ENCODE results near the gene APP.

Gene APP

DNA sequence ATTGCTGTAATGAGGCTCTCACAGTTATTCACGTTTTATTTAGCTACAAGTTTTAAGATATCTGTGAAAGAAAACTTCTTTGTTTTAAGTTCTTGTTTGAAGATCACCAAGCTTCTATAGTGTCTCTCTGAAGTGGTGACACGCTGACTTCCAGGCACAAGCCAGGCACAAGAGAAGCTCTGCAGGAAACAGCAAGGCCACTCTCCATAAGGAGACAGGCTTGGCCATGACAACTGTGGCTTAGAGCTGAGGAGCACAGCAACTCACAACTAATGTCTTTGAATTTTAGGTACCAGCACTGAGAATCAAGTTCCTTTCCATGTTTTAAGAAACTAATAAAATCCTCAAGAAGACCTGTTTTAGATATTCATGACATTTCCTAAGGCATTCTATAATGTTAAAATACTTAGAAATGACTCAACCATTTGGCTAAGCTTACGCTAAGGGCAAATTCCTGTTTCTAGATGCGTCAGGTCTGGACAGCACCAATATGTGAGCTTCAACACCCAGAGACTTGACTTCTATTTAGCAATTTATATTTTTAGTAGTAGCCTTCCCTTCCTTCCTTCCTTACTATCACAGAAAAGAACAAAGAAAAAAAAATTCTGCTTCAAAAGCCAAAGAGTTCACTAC, 40.2 kb downstream of the APP start:
- in situ Hi-C loops (cut with MboI; ENCODE audit: low sequenced_read_pairs): no loop called here

DNA sequence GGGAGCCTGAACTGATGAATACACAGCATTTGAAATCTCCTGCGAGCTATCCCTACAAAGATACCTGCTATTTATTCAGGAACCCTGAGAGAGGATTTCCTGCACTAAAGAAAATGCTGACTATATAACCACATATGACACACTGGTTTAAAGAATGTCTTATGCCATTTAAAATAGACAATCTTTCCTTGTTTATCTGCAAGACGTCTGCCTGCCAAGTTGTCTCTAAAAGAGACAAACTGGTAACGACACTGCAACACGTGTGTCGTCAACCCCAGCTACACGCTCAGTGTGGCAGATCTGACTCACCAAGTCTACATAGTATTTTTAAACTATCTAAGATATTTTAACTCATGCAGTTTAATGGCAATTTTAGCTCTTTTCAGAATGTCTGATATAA, 42.7 kb downstream of the APP start:
- in situ Hi-C loops (cut with MboI; ENCODE audit: low sequenced_read_pairs): no loop called here

DNA sequence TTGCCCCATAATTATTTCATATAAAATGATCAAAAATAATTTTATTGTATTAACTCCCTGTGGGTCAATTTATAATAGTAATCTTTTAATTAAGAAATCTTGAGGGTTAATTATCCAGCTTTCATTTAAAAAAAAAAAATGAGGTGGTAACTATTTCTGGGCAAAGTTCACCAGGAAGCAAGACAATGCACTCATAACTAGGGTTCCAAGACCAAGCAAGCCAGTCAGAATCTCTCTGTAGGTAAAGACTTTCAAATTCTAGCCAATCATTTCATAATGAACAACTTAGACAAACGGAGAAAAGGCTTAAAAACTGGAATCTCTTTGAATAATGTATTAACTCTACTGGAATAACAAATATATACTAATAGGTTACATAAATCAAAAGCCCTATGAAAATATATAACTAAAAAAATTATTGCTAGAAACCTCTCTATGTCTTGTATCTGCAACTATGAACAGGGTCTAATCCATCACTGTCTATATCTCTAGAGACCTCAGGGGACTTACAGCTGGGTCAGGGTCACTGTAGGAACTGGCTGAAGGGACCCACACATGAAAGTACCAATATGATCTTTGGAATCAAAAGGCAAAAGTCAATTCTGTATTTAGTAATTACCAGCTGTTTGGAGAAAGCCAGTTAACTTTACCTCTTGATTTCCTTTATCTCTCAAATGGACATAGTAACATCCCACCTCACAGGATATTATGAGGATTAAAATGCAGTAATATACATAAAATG, 43.3 kb downstream of the APP start:
- in situ Hi-C loops (cut with MboI; ENCODE audit: low sequenced_read_pairs): no loop called here

DNA sequence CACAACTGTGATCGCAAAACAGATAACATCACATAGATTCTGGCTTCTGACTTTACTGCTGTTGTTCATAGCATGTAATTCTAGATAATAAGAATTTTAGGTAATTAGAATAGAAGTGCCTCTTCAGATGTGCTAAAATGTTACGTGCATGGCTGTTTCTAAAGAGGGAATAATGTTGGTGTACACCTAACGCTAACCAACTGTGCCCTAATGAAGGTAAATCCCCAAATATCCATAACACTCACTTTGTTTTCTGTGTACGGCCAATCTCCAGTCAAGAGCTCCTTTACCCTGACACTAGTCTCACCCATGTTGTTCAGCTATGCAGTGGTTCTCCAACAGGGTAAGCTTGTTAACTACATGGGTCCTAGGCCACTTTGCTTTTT, 44.4 kb downstream of the APP start:
- in situ Hi-C loops (cut with MboI; ENCODE audit: low sequenced_read_pairs): no loop called here

DNA sequence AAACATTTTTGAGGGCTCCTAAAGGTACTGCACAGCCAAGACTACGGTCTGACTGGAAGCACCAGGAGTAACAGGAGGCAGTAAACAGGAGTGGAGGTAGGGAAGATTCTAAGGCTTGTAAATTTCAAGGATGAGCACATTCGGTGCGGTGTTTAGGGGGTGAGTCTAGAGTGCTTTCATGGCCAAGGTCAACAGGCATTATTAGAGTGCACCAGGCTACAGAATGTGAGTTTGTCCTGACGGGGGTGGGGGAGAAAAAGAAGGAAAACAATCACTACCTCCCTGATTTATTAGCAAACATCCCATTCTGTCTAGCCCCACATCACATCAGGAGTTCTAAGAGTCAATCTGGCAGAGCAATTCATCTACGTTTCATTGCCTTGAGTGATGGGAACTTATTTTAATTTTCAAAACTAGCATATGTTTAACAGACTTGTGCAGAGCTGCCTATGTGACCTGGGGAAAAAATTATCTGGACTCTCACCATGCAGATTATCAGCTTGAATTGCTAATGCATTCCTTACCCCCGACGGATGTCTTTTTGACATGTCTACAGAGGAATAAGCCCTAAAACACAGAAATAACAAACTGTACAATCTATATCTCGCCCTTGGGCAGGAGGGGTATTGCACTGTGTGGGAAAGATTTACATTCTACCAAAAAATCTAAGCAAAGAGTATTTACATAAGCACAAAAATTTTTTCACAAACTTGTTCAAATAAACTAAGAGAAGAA, 45.0 kb downstream of the APP start:
- in situ Hi-C loops (cut with MboI; ENCODE audit: low sequenced_read_pairs): no loop called here

DNA sequence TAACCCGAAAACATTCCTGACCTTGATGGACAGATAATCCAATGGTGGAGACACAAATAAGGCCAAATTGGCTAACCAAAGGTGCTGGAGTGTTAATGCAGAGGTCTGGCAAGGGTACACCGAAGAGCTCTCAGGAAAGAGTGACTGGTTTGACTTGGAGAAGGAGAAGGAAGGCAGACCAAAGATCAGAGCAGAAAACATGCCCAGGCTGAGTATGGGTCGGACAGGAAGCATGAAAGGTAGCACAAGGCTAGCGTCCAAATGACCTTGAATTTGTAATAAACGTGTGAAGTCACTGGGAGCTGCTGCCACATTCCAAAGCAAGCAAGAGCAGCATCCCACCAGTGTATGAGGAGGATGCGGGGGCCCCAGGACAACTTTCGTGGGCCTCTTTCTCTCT, 45.7 kb downstream of the APP start:
- in situ Hi-C loops (cut with MboI; ENCODE audit: low sequenced_read_pairs): no loop called here

DNA sequence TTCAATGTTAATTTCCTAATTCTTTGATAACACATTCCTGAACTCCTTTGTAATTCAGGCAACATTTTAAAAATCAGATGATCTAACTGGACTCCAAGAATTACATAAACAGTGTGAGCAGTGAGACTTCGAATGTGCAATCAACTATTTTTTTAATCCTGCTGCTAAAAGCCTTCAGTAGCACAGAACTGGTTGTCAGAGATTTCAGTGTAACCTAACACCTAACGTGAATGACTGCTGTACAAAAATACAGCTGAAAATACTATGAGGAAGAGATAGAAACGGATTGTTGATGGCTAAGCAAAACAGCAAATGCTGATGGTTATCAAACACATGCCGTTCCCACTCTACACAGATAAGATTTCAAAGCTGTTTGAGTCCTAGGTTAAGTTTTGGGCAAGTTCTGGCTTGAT, 46.1 kb downstream of the APP start:
- in situ Hi-C loops (cut with MboI; ENCODE audit: low sequenced_read_pairs): no loop called here

DNA sequence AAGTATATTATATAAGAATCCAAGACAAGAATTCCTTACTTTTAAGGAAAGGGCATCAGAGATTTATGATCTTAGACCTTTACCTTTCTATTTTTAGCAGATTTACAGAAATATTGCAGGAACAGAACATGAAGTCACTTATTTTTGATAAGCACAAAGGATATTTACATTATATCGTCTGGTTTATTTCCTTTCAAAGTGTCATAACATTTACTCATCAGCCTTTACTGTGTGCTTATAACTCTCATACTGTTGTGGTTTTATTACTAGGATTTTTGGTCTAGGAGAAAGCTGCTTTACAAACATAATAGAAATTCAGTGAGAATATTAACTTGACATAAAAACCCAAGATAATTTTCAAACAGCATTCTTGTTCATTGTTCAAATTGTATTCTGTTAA, 47.6 kb downstream of the APP start:
- in situ Hi-C loops (cut with MboI; ENCODE audit: low sequenced_read_pairs): no loop called here

DNA sequence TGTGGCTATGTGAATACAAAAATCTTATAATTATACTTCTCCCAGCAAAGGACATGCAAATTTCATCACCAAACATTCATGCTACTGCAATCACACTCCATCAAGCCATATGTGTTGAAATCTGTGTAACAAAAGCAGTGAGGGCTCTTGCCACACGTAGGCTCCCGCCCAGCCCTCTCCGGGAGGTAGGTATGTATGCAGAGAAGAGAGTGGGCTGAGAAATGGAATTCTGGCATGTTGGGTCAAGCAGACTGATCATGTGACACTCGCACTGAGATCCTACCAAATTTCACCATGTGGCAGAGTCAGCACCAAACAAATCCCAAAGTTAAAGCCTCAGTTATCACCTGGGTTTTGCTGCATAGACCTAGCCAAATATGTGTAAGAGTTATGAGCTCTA, 49.7 kb downstream of the APP start:
- in situ Hi-C loops (cut with MboI; ENCODE audit: low sequenced_read_pairs): no loop called here

DNA sequence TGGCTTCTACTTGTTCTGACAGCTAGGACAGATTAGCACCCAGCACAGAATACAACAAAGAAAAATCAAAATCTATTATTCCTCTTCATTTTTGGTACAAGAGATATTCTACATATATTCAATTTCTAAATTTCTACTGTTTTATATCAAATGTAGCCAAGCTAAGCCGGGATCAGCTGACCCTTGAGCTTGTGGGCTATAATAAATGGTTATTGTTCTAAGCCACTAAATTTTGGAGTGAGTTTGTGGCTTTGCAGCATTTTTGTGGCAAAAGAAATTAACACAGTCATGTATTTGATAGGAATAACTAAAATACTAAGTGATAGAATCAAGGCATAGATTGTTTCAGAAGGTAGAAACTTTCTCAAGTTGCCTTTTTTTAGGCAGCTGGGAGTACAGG, 50.7 kb downstream of the APP start:
- in situ Hi-C loops (cut with MboI; ENCODE audit: low sequenced_read_pairs): no loop called here

DNA sequence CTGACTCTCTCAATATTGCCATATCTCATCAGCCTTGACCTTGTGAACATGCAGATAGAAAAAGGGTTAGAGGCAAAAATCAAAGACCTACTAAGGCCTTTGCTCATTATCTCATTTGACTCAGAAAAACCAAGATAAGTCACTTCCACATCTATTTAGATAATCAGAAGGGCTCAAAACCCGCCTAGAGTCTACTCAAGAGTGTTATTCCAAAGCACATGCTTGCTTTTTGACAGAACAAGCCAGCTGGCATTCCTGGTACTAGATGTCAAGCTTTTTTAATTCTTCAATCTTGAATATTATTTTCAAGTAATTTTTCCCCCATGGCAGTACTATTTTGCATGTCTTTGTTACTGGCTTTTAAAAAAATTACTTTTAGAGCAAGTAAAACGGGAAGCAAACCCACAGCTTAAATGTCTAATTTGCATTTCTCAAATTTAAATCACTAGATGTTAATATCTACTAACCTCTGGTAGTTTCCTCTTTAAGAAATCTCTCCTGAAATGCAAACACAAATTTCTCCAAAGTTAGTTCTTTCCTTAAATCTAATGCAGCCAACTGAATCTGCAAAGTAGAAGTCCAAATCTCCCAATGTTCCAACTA, 51.5 kb downstream of the APP start:
- in situ Hi-C loops (cut with MboI; ENCODE audit: low sequenced_read_pairs): no loop called here

DNA sequence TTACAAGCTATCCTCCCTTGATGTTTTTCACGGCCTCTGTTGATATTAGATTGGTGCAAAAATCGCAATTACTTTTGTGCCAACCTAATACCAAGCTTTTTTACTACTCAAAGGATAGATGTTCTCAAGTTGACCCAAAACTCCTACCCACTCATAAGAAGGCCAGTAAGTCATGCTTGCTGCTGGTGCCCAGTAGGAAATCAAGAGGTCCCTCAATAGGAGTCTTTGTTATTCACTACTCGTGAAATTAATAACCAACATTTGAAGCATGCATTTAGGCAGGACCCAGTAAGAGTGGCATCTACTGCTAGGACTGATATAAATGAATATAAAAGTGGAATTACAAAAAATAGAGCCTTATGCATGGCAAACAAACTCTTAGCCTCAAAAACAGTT, 52.6 kb downstream of the APP start:
- in situ Hi-C loops (cut with MboI; ENCODE audit: low sequenced_read_pairs): no loop called here

DNA sequence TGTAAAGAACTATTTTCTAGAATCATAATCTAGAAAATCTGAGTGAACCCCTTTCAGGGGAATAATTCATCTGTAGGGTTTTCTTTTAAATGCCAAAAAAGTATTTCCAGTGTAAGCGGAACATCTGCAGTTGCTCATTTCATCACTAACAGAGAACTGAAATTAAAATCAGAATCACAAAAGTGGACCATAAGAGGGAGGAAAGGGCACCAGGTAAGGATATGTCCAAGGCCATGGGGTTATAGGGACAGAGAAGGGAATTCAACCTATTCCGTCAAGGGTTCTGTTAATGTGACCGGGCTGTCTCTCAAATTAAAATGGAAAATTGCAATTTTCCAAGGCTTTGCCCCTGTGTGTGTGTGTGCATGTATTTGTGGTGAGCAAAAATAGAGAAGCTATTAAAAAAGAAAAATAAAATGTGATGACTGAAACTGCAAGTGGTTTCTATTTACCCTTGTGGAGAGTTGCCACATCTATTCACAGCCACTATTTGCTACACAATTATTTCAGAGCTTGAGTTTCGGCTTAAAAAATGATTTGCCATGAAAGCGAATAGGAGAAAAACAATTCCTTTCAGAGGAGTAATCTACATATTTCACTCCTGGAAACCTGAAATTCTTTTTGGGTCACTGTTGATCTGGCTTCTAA, 53.1 kb downstream of the APP start:
- in situ Hi-C loops (cut with MboI; ENCODE audit: low sequenced_read_pairs): no loop called here

DNA sequence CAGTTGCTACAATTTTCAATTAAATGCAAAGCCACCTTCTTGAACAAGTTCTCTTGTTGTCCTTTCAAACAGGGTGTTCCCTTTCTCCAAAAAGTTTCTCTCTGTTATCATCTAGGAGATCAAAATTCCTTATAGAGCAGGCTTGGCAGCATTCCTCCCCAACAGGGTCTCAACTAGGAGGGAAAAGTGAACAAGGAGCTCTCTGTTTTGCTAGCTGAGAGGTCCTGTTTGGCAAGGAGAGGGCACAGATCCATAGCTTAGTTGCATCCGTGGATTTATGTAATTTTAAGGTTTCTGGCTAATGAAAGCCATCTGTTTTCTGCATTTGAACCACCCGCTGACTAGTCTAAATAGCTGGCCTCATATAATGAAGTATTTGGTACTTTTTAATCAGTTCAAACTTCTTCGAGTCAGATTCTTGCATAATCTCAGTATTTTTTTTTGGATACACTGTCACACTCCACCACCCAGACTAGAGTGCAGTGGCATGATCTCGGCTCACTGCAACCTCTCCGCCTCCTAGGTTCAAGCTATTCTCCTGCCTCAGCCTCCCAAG, 54.0 kb downstream of the APP start:
- in situ Hi-C loops (cut with MboI; ENCODE audit: low sequenced_read_pairs): no loop called here

DNA sequence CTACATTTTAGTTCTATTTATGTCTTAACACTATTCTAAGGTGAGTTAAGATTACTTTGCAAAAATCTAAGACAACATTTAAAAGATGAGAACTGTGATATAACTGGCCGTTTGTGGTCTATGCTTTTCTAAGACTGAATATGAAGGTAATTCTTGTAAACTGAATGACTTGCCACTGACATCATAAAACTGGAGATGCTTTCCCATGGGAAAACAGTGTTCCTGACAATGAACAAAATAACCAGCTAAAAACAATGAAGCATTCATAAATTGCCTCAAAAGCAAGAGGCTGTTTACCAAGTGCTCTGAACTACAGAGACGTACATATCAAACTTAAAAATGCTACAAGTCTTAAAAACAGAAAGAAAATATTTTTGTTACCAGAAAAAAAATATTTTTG, 54.7 kb downstream of the APP start:
- in situ Hi-C loops (cut with MboI; ENCODE audit: low sequenced_read_pairs): no loop called here

DNA sequence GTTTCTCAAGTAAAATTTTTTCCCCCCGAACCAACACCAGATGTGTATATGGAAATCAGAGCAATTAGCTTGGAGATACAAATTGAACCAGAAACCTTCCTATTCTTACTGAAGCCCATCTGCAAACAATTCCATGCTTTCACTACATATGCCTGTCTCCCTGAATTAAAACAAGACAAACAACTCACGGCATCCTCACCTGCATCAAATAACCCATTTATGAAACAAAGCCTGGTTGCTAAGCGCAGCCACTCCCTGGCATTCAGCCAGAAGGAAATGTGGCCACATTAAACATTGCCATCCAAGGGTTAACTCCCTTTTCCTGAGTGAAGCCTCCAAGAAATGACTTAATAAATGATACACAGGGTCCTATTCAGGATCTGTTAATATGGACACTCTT, 55.3 kb downstream of the APP start:
- in situ Hi-C loops (cut with MboI; ENCODE audit: low sequenced_read_pairs): no loop called here

DNA sequence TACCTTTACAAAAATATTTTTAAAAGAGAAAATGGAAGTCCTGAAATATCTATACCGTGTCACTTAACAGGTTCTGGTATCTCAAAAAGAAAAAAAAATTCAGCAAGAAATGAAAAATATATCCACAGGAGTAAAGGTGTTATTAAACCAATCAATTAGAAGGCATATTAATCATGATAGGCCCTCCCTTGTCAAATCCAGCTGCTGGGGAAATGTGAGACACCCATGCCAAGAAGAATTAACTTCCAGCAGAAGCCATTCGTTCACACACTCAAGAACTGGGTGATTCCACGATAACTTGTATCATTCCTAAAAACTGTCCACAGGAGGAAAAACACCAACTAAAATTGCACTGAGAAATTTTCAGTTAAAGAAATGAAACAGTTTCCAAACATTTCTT, 57.6 kb downstream of the APP start:
- in situ Hi-C loops (cut with MboI; ENCODE audit: low sequenced_read_pairs): no loop called here

DNA sequence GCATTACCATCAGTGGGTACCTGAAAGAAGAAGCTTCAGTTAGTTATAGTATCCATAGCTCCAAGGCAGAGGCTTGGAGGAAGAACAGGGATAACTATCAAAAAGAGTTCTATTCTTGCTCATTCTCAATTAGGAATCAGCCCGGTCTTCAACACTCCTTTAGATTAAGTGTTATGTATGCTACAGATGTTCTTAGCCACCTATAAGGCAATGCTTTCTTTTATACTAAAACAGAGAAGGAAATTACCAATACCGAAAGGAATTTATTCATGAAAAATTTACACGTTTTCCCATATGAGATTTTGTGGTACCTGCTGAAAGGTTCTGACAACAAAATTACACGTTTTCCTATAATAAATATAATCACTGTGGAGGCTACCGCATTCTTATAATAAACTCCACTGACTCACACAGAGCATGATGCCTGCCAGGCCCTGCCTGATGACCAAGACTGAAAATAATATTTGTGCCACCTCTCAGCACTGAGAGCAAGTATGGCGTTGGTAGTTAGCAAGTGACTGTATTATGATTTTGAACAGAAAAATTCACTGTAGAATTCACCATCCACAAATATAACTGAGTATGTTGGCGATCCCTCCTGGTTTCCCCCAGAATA, 58.3 kb downstream of the APP start:
- in situ Hi-C loops (cut with MboI; ENCODE audit: low sequenced_read_pairs): no loop called here

DNA sequence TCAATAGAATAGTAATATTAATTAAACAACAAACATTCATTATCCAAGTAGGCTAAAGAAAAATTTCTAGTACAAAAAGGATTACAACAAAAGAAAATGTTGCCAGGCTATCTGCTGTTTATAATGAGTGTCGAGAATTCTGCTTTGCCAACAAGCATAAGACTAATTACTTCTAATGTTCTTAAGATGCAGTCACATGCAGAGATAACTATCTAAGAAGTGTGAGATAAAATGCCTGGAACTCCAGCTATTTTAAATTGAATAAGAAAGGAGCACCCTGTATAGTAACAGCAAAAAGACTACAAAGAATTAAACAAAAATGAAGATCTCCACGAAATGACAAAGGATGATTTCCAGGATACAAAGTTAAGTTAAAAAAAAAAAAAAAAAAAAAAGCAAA, 59.9 kb downstream of the APP start:
- in situ Hi-C loops (cut with MboI; ENCODE audit: low sequenced_read_pairs): no loop called here

DNA sequence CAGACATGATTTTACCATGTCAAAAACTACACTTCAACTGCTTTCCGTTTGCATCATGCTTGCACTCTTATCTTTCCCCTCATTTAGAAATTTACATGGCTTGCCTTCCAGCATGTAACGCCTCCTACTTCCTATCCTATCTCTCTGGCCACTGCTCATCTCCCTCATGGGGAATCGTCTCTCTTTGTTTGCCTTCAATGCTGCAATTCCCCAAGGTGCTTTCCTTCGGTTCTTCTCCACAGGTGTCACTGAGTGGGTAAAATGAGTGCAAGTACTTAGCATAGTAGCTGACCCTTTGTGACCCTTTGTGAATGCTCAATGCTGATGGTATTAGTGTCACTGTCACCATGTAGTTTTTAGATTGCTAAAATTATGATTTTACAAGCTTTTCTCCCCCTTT, 63.1 kb downstream of the APP start:
- in situ Hi-C loops (cut with MboI; ENCODE audit: low sequenced_read_pairs): no loop called here

DNA sequence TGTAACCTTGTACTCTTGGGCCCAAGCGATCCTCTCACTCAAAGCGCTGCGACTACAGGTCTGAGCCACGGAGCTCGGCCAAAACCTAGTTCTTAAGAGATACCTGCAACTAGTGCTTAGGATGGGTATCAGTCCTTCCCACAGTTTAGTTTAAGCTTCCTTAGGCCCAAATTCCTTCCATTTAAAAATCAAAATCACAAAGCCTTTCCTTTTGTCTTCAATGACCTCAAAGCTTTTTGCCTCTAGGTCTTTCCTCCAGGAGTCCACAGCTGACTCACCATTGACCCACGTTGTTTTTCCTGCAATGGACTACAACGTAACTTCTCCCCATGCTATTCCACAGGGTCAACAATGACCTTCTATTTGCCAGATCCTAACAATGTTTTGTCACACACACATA, 64.0 kb downstream of the APP start:
- in situ Hi-C loops (cut with MboI; ENCODE audit: low sequenced_read_pairs): no loop called here

All from HL-60/S4 treated with retinoic acid at 250 ng/mL for 4 days and 3 days (cell line).